GM15510 (cell line): ENCODE measurements around the gene MTOR.

Source experiments
- POLR2A ChIP-seq: IDR thresholded peaks from 3 replicates; pipeline ENCODE4 v1.6.1; 2011; ENCODE audit warnings: borderline replicate concordance; ENCODE audit not compliant: insufficient read length; ENCODE audit errors: extremely low read depth

MTOR gene

GRCh38 chr1:11204396-11205190, 57.8 kb downstream of the MTOR start:
- no peak for TF ChIP-seq POLR2A

- no peak for TF ChIP-seq POLR2A
These were observed 63.3 kb downstream of the MTOR start for GRCh38 chr1:11198851-11199594.

- no peak for TF ChIP-seq POLR2A
These were observed 64.1 kb downstream of the MTOR start for GRCh38 chr1:11198257-11198656.

- no peak for TF ChIP-seq POLR2A
These were observed 65.0 kb downstream of the MTOR start for GRCh38 chr1:11197359-11197758.

GRCh38 chr1:11196945-11197344, 65.4 kb downstream of the MTOR start:
- TF ChIP-seq POLR2A, result no peak

- TF ChIP-seq POLR2A, result no peak
These were observed 67.8 kb downstream of the MTOR start for GRCh38 chr1:11194407-11195176.

GRCh38 chr1:11193376-11193775, 69.0 kb downstream of the MTOR start:
- no peak for TF ChIP-seq POLR2A

- TF ChIP-seq POLR2A, result no peak
These were observed 73.4 kb downstream of the MTOR start, which contains the start of gene ANGPTL7 for GRCh38 chr1:11188858-11189451. TSS of gene ANGPTL7 (plus strand) at chr1:11189355. CDS start at chr1:11189580, 225 bp downstream.

GRCh38 chr1:11188381-11188780, 74.0 kb downstream of the MTOR start:
- TF ChIP-seq POLR2A, result no peak

GRCh38 chr1:11187931-11188330, 74.4 kb downstream of the MTOR start:
- no peak for TF ChIP-seq POLR2A

GRCh38 chr1:11187494-11187893, 74.9 kb downstream of the MTOR start:
- no peak for TF ChIP-seq POLR2A

GRCh38 chr1:11187000-11187399, 75.4 kb downstream of the MTOR start:
- no peak for TF ChIP-seq POLR2A

GRCh38 chr1:11184973-11185372, 77.4 kb downstream of the MTOR start:
- TF ChIP-seq POLR2A, result no peak

- TF ChIP-seq POLR2A, result no peak
These were observed 79.5 kb downstream of the MTOR start for GRCh38 chr1:11182884-11183283.

GRCh38 chr1:11180342-11180744, 82.0 kb downstream of the MTOR start:
- TF ChIP-seq POLR2A, result no peak

GRCh38 chr1:11179125-11179524, 83.2 kb downstream of the MTOR start:
- no peak for TF ChIP-seq POLR2A
